ENCODE measurements around the gene NECAB3. TPM values are rescaled to one million over a fixed set of nuclear protein-coding genes. Genes with fewer than 3 reads are reported as not detected.

The NECAB3 gene
- total and polyA plus RNA-seq, 2 donors (not counting 3 experiments of a cell fraction or from before 2014, with no cell fraction given), result 18.1 to 22.4 TPM

GRCh38 chr20:33664762-33665144 is 9.5 kb downstream of the NECAB3 start:
- Histone ChIP-seq H3K4me1 (ENCODE audit: control insufficient read depth, extremely low read depth, insufficient read depth, low read length) (peaks cover 23% of the 10 kb centered on the region), H4K20me1 (replicated peaks; ENCODE audit: control insufficient read depth, extremely low read depth, insufficient read depth, low read length) (no peaks in the 10 kb centered on the region), H3K9ac (replicated peaks; ENCODE audit: extremely low read depth, insufficient read depth, low read length) (no peak overlapping the region), H3K36me3 (ENCODE audit: control insufficient read depth in 2 of 2, extremely low read depth in 1 of 2, insufficient read depth in 2 of 2, low read length in 2 of 2) (peaks cover 0 to 2% of the 10 kb centered on the region in 2 experiments), H3K4me2 (ENCODE audit: insufficient read depth, low read length) (no peak overlapping the region), H3K9me3 (replicated peaks; ENCODE audit: control insufficient read depth, insufficient read depth, low read length) (no peaks in the 10 kb centered on the region), H3K9me1 (replicated peaks; ENCODE audit: control insufficient read depth, extremely low read depth, insufficient read depth, low read length) (no peaks in the 10 kb centered on the region), H2AFZ (ENCODE audit: low read depth, low read length) (no peak overlapping the region), H3K79me2 (ENCODE audit: control insufficient read depth, insufficient read depth, low read length) (no peaks in the 10 kb centered on the region), H3K27ac (ENCODE audit: insufficient read depth, low read depth, low read length) (no peak overlapping the region), H3K27me3 (ENCODE audit: control insufficient read depth in 2 of 2, insufficient read depth in 2 of 2, low read length in 2 of 2) (no peaks in the 10 kb centered on the region), H3K4me3 (replicated peaks in 1 of 3; ENCODE audit: insufficient read depth in 1 of 3, low read depth in 1 of 3, low read length in 3 of 3) (no peak overlapping the region)
- dilution Hi-C loops (cut with MboI; ENCODE audit: extremely low pct_ligation_motif_present, low sequenced_read_pairs) (no loop called here), intact Hi-C loops (cut with micrococcal nuclease) (loop anchor here (5.0 to 10.0 kb wide), 2 partner anchors 330 to 403 kb away; partner anchors contain the start of gene RALY)
- ChIA-PET CTCF (interaction anchor here (1.2 to 3.0 kb wide), 3 partner anchors 11 to 207 kb away, joined by 5 to 23 read pairs (median 5); no protein-coding TSS in a partner anchor), POLR2A (interaction anchor here (0.6 kb wide), 1 partner anchor 181 kb away, joined by 8 read pairs; no protein-coding TSS in a partner anchor)
- TF ChIP-seq POLR2AphosphoS5 (IDR thresholded peaks at IDR 0.05; ENCODE audit: insufficient read depth, low read depth, low read length) (no peak), POLR2A (IDR thresholded peaks at IDR 0.05; ENCODE audit: low read depth, low read length) (no peak), GATA2 (IDR thresholded peaks at IDR 0.05; ENCODE audit: insufficient read depth, insufficient read length, low read depth, low read length) (no peak), FOS (IDR thresholded peaks at IDR 0.05; ENCODE audit: borderline replicate concordance, insufficient read depth, low read length) (no peak), MYC (IDR thresholded peaks at IDR 0.05; ENCODE audit: low read depth, low read length) (no peak), JUN (IDR thresholded peaks at IDR 0.05; ENCODE audit: borderline replicate concordance, insufficient read depth, insufficient read length, low read depth) (no peak), EZH2 (IDR thresholded peaks at IDR 0.05; ENCODE audit: borderline replicate concordance, low read depth, low read length, severe bottlenecking) (no peak), CTCF (IDR thresholded peaks at IDR 0.05; ENCODE audit: extremely low read depth in 1 of 2, insufficient read depth in 1 of 2, low read depth in 1 of 2, low read length in 2 of 2) (no peak)
- TF ChIP-seq, protein P1, sequence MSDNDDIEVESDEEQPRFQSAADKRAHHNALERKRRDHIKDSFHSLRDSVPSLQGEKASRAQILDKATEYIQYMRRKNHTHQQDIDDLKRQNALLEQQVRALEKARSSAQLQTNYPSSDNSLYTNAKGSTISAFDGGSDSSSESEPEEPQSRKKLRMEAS (IDR thresholded peaks at IDR 0.05; ENCODE audit: insufficient read depth, insufficient read length), result no peak
- no peak for DNase-seq (ENCODE audit: low read depth, low spot score)
- FAIRE-seq, result no peak
- no TSS peak for BruUV-seq (replicated peaks)

All from endothelial cell of umbilical vein (primary cell).